Liver (tissue), 3 donors: ENCODE results near the gene MAP4K4.

ENCODE experiments used
- CTCF ChIP-seq: fragments of 150-350 bp; IDR thresholded peaks from 2 replicates; pipeline ENCODE4 v1.5.1; 2017; ENCODE audit warnings: improper control_type of control experiment, low read depth, low read length; ENCODE audit not compliant: missing input control
- MAX ChIP-seq: IDR thresholded peaks from 2 replicates; pipeline ENCODE4 v1.6.1; 2016; ENCODE audit warnings: antibody characterized with exemption
- RAD21 ChIP-seq, 2 donors: IDR thresholded peaks; 2 replicates each; pipeline ENCODE4 v1.6.1; 2016; ENCODE audit warnings: antibody characterized with exemption in 2 of 2, mild to moderate bottlenecking in 2 of 2
- REST ChIP-seq: IDR thresholded peaks from 2 replicates; pipeline ENCODE4 v1.6.1; 2016; ENCODE audit warnings: antibody characterized with exemption, mild to moderate bottlenecking
- donor health status: healthy.
- donor health status: healthy.

- TF ChIP-seq CTCF (no peak), REST (no peak), MAX (no peak), RAD21 (IDR thresholded peaks at IDR 0.05) (no peak)
Measured at GRCh38 chr2:101775636-101776035, 78.1 kb downstream of the MAP4K4 start.
